ENCODE data around the gene ADGRL3. TPM values are rescaled to one million over a fixed set of nuclear protein-coding genes. Genes with fewer than 3 reads are reported as not detected.

The ADGRL3 gene
- total RNA-seq, 1 donor from 2014 or later: 44.8 TPM

DNA sequence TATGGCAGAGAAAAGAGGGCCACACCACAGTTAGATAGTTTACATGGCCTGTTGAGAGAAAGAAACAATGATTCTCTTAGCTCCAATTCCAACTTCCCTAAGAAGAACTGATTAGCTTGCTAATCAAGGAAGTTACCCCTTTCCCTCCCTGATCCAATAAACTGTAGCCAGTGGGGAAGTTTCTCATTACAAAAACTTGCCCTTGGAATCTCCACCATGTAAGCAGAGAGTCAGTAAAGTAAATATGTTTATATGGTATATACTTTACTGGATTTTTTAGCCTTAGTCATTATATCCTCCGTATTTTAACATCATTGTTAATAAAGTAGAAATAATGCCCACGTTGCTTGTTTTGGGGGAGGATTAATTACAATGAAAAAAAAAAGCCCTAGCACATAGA is 7.7 kb upstream of the ADGRL3 start:
- Mint-ChIP-seq H3K36me3 (ENCODE audit: low read depth, unreplicated experiment) (peaks cover 3% of the 10 kb centered on the region), H3K9me3 (ENCODE audit: unreplicated experiment) (no peaks in the 10 kb centered on the region), H3K27ac (ENCODE audit: unreplicated experiment) (no peak overlapping the region), H3K4me1 (ENCODE audit: unreplicated experiment) (peaks cover 21% of the 10 kb centered on the region), H3K27me3 (ENCODE audit: unreplicated experiment) (peaks cover 8% of the 10 kb centered on the region), H3K4me3 (ENCODE audit: unreplicated experiment) (no peak overlapping the region)
- DNase-seq (ENCODE audit: low spot score): no peak
- TF ChIP-seq, protein P1, sequence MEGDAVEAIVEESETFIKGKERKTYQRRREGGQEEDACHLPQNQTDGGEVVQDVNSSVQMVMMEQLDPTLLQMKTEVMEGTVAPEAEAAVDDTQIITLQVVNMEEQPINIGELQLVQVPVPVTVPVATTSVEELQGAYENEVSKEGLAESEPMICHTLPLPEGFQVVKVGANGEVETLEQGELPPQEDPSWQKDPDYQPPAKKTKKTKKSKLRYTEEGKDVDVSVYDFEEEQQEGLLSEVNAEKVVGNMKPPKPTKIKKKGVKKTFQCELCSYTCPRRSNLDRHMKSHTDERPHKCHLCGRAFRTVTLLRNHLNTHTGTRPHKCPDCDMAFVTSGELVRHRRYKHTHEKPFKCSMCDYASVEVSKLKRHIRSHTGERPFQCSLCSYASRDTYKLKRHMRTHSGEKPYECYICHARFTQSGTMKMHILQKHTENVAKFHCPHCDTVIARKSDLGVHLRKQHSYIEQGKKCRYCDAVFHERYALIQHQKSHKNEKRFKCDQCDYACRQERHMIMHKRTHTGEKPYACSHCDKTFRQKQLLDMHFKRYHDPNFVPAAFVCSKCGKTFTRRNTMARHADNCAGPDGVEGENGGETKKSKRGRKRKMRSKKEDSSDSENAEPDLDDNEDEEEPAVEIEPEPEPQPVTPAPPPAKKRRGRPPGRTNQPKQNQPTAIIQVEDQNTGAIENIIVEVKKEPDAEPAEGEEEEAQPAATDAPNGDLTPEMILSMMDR (IDR thresholded peaks at IDR 0.05; ENCODE audit: unreplicated experiment): no peak

DNA sequence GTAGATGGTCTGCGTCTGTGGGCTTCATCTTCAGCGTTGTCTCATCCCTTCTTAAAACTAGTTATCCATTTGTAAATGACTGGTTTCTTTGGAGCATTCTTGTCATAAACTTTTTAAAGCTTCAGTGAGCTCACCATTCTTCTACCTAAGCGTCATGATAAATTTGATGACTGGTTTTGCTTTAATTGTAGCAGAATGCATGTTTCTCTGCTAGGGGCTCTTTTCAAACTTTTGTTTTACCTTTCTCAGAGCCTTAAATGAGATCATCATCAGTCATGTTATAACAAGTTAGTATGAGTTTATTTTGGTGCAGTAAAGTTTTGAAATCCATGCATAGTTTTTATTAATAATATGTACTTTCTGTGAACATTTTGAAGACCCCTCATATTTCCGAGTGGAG is 6.3 kb upstream of the ADGRL3 start:
- no peak overlapping the region for H3K27ac Mint-ChIP-seq (ENCODE audit: unreplicated experiment)
- TF ChIP-seq, protein P1 (IDR thresholded peaks at IDR 0.05; ENCODE audit: unreplicated experiment): no peak
- DNase-seq (ENCODE audit: low spot score): no peak
- H3K4me1 Mint-ChIP-seq (ENCODE audit: unreplicated experiment): peaks cover 19% of the 10 kb centered on the region
- H3K36me3 Mint-ChIP-seq (ENCODE audit: low read depth, unreplicated experiment): peaks cover 3% of the 10 kb centered on the region
- no peak overlapping the region for H3K4me3 Mint-ChIP-seq (ENCODE audit: unreplicated experiment)
- peaks cover 6% of the 10 kb centered on the region for H3K27me3 Mint-ChIP-seq (ENCODE audit: unreplicated experiment)
- H3K9me3 Mint-ChIP-seq (ENCODE audit: unreplicated experiment): no peaks in the 10 kb centered on the region

DNA sequence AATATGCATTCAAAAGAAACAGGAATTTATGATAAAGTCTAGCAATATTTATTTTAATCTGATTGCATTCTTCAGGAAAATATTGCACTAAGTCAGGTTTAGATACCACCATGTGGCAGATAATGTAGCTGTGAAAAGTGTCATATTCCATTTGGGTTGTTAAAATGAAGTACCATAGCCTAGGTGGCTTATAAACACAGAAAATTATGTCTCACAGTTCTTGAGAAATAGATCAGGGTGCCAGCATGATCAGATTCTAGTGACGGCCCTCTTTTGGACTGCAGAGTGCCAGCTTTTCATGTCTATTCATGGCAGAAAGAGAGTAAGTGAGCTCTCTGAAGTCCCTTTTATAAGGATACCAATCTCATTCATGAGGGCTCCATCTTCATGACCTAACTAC is 5.6 kb upstream of the ADGRL3 start:
- H3K36me3 Mint-ChIP-seq (ENCODE audit: low read depth, unreplicated experiment): peaks cover 3% of the 10 kb centered on the region
- peaks cover 19% of the 10 kb centered on the region for H3K4me1 Mint-ChIP-seq (ENCODE audit: unreplicated experiment)
- peaks cover 9% of the 10 kb centered on the region for H3K27me3 Mint-ChIP-seq (ENCODE audit: unreplicated experiment)
- TF ChIP-seq, protein P1 (IDR thresholded peaks at IDR 0.05; ENCODE audit: unreplicated experiment): no peak
- H3K9me3 Mint-ChIP-seq (ENCODE audit: unreplicated experiment): no peaks in the 10 kb centered on the region
- H3K27ac Mint-ChIP-seq (ENCODE audit: unreplicated experiment): no peak overlapping the region
- no peak overlapping the region for H3K4me3 Mint-ChIP-seq (ENCODE audit: unreplicated experiment)
- no peak for DNase-seq (ENCODE audit: low spot score)

DNA sequence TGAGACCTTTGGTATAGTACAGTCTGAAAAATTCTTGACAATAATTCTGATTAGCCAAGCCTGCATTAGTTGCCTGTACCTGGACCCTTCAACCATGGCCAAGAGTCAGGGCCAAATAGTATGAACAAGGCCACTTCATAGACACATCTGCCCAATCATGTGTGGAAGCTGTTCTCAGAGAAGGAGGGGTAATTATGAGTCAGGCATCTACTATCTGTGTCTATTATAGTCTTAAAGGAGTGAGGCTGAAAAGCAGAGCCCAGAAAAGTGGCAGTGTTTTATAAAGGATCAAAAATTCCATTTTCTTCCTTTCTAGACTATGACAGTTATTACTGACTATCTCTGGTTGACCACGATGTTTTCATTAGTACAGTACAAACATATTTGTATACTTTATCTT is 5.0 kb upstream of the ADGRL3 start:
- Mint-ChIP-seq H3K4me3 (ENCODE audit: unreplicated experiment) (no peak overlapping the region), H3K27me3 (ENCODE audit: unreplicated experiment) (peaks cover 10% of the 10 kb centered on the region), H3K4me1 (ENCODE audit: unreplicated experiment) (peaks cover 17% of the 10 kb centered on the region), H3K36me3 (ENCODE audit: low read depth, unreplicated experiment) (peaks cover under 1% of the 10 kb centered on the region), H3K27ac (ENCODE audit: unreplicated experiment) (no peak overlapping the region), H3K9me3 (ENCODE audit: unreplicated experiment) (no peaks in the 10 kb centered on the region)
- DNase-seq (ENCODE audit: low spot score): no peak
- TF ChIP-seq, protein P1 (IDR thresholded peaks at IDR 0.05; ENCODE audit: unreplicated experiment): no peak

DNA sequence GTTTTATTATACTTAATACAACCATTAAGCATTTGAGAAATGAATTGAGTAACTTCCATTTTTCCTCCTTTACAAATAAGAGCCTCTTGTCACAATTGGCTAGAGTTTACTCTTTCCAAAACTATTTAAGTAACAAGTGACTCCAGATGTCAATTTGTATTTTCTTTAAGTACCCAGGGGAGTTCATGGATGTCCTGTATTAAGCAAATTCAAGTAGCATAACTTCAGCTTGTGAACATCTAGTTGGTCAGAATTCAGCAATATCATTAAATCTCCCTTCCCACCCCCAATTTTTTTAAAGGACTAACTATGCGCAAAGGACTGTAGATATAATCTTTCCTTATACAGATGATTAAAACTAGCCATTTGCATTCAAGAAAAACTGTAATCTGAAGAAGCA is 1.4 kb upstream of the ADGRL3 start:
- Mint-ChIP-seq H3K36me3 (ENCODE audit: low read depth, unreplicated experiment) (no peaks in the 10 kb centered on the region), H3K27me3 (ENCODE audit: unreplicated experiment) (peaks cover 25% of the 10 kb centered on the region), H3K4me1 (ENCODE audit: unreplicated experiment) (peaks cover 19% of the 10 kb centered on the region), H3K4me3 (ENCODE audit: unreplicated experiment) (peak overlapping the region; percentile 23), H3K9me3 (ENCODE audit: unreplicated experiment) (no peaks in the 10 kb centered on the region), H3K27ac (ENCODE audit: unreplicated experiment) (no peak overlapping the region)
- DNase-seq (ENCODE audit: low spot score): no peak
- TF ChIP-seq, protein P1 (IDR thresholded peaks at IDR 0.05; ENCODE audit: unreplicated experiment): no peak

Measured in endothelial cell (in vitro differentiated cells).